Caco-2 (cell line): ENCODE results near the gene CHCHD6. TPM values are rescaled to one million over a fixed set of nuclear protein-coding genes. Genes with fewer than 3 reads are reported as not detected.

Experiments
- BruUV-seq: library from RNA; stranded (reverse); fragments of 400-500 nt; replicated peaks from 2 replicates; lab custom pipeline; 2021; lab: Mats Ljungman, UMichigan
- CTCF ChIA-PET: fragments of 300-600 bp; sonication (Branson Sonifier 250); formaldehyde crosslinking; loops from one replicate; lab custom pipeline; 2022; ENCODE audit warnings: antibody characterized with exemption; lab: Charles Lee
- POLR2A ChIA-PET: fragments of 300-600 bp; sonication (Branson Sonifier 250); formaldehyde crosslinking; loops from one replicate; lab custom pipeline; 2022; ENCODE audit warnings: antibody characterized with exemption; lab: Charles Lee
- DNase-seq, 2 experiments: peaks; one replicate each; pipeline versions ENCODE4 v3.0.0 to v3.0.0-alpha.2; 2020 to 2022
- H3K27me3 ChIP-seq: replicated peaks from 2 replicates; pipeline ENCODE4 v1.6.0; 2011; ENCODE audit warnings: low read length; ENCODE audit not compliant: control insufficient read depth, insufficient read depth
- H3K36me3 ChIP-seq: 2 replicates; pipeline ENCODE4 v1.5.1; 2011; ENCODE audit warnings: low read length; ENCODE audit not compliant: control insufficient read depth, insufficient read depth
- H3K4me1 ChIP-seq: fragments of 250-450 bp; sonication (Bioruptor Pico); 2 replicates; pipeline ENCODE4 v1.5.1; 2020; ENCODE audit warnings: mild to moderate bottlenecking
- H3K4me3 ChIP-seq: 2 replicates; pipeline ENCODE4 v1.5.1; 2011; ENCODE audit warnings: low read depth, mild to moderate bottlenecking, control low read depth, low read length
- H3K9me3 ChIP-seq: fragments of 250-450 bp; sonication (Bioruptor Pico); 2 replicates; pipeline ENCODE4 v1.5.1; 2020; ENCODE audit warnings: mild to moderate bottlenecking, moderate library complexity
- H3K27ac Mint-ChIP-seq: one replicate; pipeline ENCODE4 v1.8.0; 2022; ENCODE audit warnings: mixed read lengths; ENCODE audit not compliant: unreplicated experiment
- H3K27me3 Mint-ChIP-seq: one replicate; pipeline ENCODE4 v1.8.0; 2022; ENCODE audit warnings: mixed read lengths; ENCODE audit not compliant: insufficient read depth, unreplicated experiment
- H3K36me3 Mint-ChIP-seq: one replicate; pipeline ENCODE4 v1.8.0; 2022; ENCODE audit warnings: mild to moderate bottlenecking, mixed read lengths; ENCODE audit not compliant: insufficient read depth, unreplicated experiment
- H3K4me1 Mint-ChIP-seq: one replicate; pipeline ENCODE4 v1.8.0; 2022; ENCODE audit warnings: low read depth, mixed read lengths; ENCODE audit not compliant: unreplicated experiment
- H3K4me3 Mint-ChIP-seq: one replicate; pipeline ENCODE4 v1.8.0; 2022; ENCODE audit warnings: mild to moderate bottlenecking, moderate library complexity, mixed read lengths; ENCODE audit not compliant: unreplicated experiment
- H3K9me3 Mint-ChIP-seq: one replicate; pipeline ENCODE4 v1.8.0; 2022; ENCODE audit warnings: mixed read lengths; ENCODE audit not compliant: unreplicated experiment
- intact Hi-C: fragments of 100-400 bp; cut with micrococcal nuclease; formaldehyde crosslinking; loops from one replicate; pipeline ENCODE4 v1.10.0; 2022; ENCODE audit not compliant: unreplicated experiment
- total RNA-seq: library from RNA; stranded (reverse); gene quantifications from 2 replicates; pipeline ENCODE4 v1.2.3, GENCODE V29; 2022
- TF ChIP-seq, protein P1 (sequence below), 2 experiments: fragments of 200-600 bp in 1 of 2; IDR thresholded peaks; 1 replicate in 1 of 2; 2 replicates in 1 of 2; pipeline versions ENCODE4 v1.5.1 to v1.8.0; 2011 to 2022; ENCODE audit warnings: antibody characterized with exemption in 1 of 2, control low read depth in 1 of 2, inconsistent platforms in 1 of 2, low read depth in 1 of 2, low read length in 1 of 2, mild to moderate bottlenecking in 1 of 2, moderate library complexity in 1 of 2; ENCODE audit not compliant: insufficient read depth in 1 of 2, severe bottlenecking in 1 of 2, unreplicated experiment in 1 of 2

CHCHD6 gene
- total RNA-seq, 1 experiment from 2014 or later, result 49.5 TPM

DNA sequence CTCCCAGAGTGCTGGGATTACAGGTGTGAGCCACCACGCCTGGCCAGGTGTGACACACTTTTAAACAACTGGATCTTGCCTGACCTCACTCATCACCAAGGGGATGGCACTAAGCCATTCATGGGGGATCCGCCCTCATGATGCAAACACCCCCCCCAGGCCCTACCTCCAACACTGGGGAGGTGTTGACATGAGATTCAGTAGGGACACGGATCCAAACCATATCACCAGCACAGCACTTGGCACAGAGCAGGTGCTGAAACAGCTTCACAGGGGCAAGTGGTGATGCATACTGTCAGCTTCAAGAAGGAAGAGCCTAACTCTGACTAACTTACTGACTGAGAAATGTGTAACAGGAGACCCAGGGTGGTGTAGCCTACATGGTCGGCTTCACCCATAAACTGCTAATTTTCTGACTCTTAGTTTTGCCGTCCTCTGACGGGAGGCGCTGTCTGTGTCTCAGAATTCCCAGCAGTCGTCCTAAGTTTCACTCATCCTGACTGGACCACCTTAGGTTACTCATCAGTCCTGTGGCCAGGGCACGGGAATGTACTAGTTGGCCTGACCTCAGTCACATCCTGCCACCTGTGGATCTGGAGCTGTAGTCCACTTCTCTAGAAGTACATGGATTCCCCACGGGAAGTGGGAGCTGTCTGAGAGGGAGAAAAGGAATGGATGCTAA lies 197.0 kb downstream of the CHCHD6 start:
- Mint-ChIP-seq H3K4me3 (no peak overlapping the region), H3K27me3 (no peaks in the 10 kb centered on the region), H3K36me3 (peaks cover 6% of the 10 kb centered on the region), H3K27ac (no peak overlapping the region), H3K4me1 (peaks cover 6% of the 10 kb centered on the region), H3K9me3 (no peaks in the 10 kb centered on the region)
- ChIA-PET POLR2A (no interaction called here), CTCF (no interaction called here)
- Histone ChIP-seq H3K27me3 (no peaks in the 10 kb centered on the region), H3K4me1 (peaks cover 20% of the 10 kb centered on the region), H3K36me3 (no peaks in the 10 kb centered on the region), H3K9me3 (no peaks in the 10 kb centered on the region), H3K4me3 (no peak overlapping the region)
- TF ChIP-seq, protein P1, sequence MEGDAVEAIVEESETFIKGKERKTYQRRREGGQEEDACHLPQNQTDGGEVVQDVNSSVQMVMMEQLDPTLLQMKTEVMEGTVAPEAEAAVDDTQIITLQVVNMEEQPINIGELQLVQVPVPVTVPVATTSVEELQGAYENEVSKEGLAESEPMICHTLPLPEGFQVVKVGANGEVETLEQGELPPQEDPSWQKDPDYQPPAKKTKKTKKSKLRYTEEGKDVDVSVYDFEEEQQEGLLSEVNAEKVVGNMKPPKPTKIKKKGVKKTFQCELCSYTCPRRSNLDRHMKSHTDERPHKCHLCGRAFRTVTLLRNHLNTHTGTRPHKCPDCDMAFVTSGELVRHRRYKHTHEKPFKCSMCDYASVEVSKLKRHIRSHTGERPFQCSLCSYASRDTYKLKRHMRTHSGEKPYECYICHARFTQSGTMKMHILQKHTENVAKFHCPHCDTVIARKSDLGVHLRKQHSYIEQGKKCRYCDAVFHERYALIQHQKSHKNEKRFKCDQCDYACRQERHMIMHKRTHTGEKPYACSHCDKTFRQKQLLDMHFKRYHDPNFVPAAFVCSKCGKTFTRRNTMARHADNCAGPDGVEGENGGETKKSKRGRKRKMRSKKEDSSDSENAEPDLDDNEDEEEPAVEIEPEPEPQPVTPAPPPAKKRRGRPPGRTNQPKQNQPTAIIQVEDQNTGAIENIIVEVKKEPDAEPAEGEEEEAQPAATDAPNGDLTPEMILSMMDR (IDR thresholded peaks at IDR 0.05; ENCODE audit: insufficient read depth in 1 of 2, low read depth in 1 of 2, low read length in 1 of 2, severe bottlenecking in 1 of 2, unreplicated experiment in 1 of 2), result no peak
- intact Hi-C loops, result no loop called here
- no peak for DNase-seq
- BruUV-seq, result no TSS peak

DNA sequence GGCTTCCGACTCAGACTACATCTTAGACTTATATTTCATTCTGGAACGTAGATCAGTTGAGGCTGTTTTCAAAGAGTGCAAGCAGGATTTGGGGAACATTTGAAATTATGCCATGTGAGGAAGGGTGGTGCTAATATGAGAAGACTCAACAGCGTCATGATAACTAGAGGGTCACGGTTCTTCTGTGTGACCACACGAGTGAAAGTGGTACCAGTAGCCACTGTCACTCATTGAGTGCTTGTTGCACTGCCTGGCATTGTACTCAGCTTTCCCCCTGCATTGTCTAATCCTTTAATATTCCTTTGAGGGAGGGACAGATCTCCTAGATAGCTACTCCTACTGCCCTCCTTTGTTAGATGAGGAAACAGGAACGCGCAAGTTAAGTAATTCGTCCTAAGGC lies 197.6 kb downstream of the CHCHD6 start:
- Histone ChIP-seq H3K4me1 (peaks cover 14% of the 10 kb centered on the region), H3K36me3 (no peaks in the 10 kb centered on the region), H3K4me3 (no peak overlapping the region), H3K27me3 (no peaks in the 10 kb centered on the region), H3K9me3 (no peaks in the 10 kb centered on the region)
- no TSS peak for BruUV-seq
- TF ChIP-seq, protein P1 (IDR thresholded peaks at IDR 0.05; ENCODE audit: insufficient read depth in 1 of 2, low read depth in 1 of 2, low read length in 1 of 2, severe bottlenecking in 1 of 2, unreplicated experiment in 1 of 2), result no peak
- intact Hi-C loops, result no loop called here
- DNase-seq, result no peak
- H3K4me1 Mint-ChIP-seq, result peaks cover under 1% of the 10 kb centered on the region
- H3K4me3 Mint-ChIP-seq, result no peak overlapping the region
- H3K9me3 Mint-ChIP-seq, result no peaks in the 10 kb centered on the region
- POLR2A ChIA-PET, result no interaction called here
- H3K27ac Mint-ChIP-seq, result no peak overlapping the region
- peaks cover 6% of the 10 kb centered on the region for H3K36me3 Mint-ChIP-seq
- CTCF ChIA-PET, result no interaction called here
- H3K27me3 Mint-ChIP-seq, result no peaks in the 10 kb centered on the region

DNA sequence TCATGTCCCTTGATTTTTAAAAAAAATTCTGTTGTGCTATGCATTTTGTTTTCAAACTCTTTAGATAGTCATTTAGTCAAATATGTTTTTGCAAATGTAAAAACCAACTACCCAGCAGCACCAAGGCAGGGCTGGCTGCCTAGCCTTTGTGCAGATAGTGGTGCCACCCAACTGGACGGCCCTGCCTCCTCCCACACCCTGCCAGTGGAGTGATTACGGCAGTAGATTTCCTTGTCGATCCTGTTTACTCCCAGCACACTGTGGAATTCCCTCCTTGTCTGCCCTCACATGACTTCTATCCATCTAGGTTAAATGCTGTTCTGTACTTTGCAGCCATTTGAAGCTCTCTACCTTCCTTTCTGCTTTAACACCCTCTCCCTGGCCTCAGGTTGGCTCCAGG lies 199.5 kb downstream of the CHCHD6 start:
- H3K27me3 ChIP-seq, result no peaks in the 10 kb centered on the region
- H3K4me3 Mint-ChIP-seq, result no peak overlapping the region
- H3K9me3 Mint-ChIP-seq, result no peaks in the 10 kb centered on the region
- no peak overlapping the region for H3K4me3 ChIP-seq
- no peaks in the 10 kb centered on the region for H3K27me3 Mint-ChIP-seq
- no peak overlapping the region for H3K27ac Mint-ChIP-seq
- DNase-seq, result peak in 1 of 2 experiments; percentile 25
- ChIA-PET CTCF (no interaction called here), POLR2A (no interaction called here)
- no peaks in the 10 kb centered on the region for H3K9me3 ChIP-seq
- peaks cover 14% of the 10 kb centered on the region for H3K4me1 ChIP-seq
- no peaks in the 10 kb centered on the region for H3K36me3 Mint-ChIP-seq
- no peaks in the 10 kb centered on the region for H3K4me1 Mint-ChIP-seq
- H3K36me3 ChIP-seq, result no peaks in the 10 kb centered on the region
- TF ChIP-seq, protein P1 (IDR thresholded peaks at IDR 0.05; ENCODE audit: insufficient read depth in 1 of 2, low read depth in 1 of 2, low read length in 1 of 2, severe bottlenecking in 1 of 2, unreplicated experiment in 1 of 2), result no peak
- intact Hi-C loops, result no loop called here
- no TSS peak for BruUV-seq
